Keratinocyte (primary cell): Measurements from ENCODE around the gene VAV2. TPM values are rescaled to one million over a fixed set of nuclear protein-coding genes. Genes with fewer than 3 reads are reported as not detected.

Source experiments
- DNase-seq: peaks from one replicate; pipeline ENCODE4 v3.0.0-alpha.2; 2011; ENCODE audit warnings: low read depth, missing footprints, low spot score
- FAIRE-seq: peaks from 2 replicates; lab custom pipeline; 2011; peaks lifted over from hg19 to GRCh38; lab: Jason Lieb, UNC
- H2AFZ ChIP-seq: 2 replicates; pipeline ENCODE4 v1.6.0; 2012; ENCODE audit warnings: low read length, control low read depth, inconsistent platforms; ENCODE audit not compliant: control insufficient read depth
- H3K27ac ChIP-seq: 2 replicates; pipeline ENCODE4 v1.5.1; 2011; ENCODE audit warnings: low read length; ENCODE audit not compliant: control insufficient read depth, insufficient read depth
- H3K27me3 ChIP-seq: 3 replicates; pipeline ENCODE4 v1.6.0; 2011; ENCODE audit warnings: low read length; ENCODE audit not compliant: control insufficient read depth, insufficient read depth; ENCODE audit errors: extremely low read depth
- H3K36me3 ChIP-seq, 2 experiments: 2 replicates in 1 of 2; 3 replicates in 1 of 2; pipeline ENCODE4 v1.5.1; 2011; ENCODE audit warnings: low read length in 2 of 2, mild to moderate bottlenecking in 1 of 2; ENCODE audit not compliant: control insufficient read depth in 2 of 2, insufficient read depth in 2 of 2; ENCODE audit errors: extremely low read depth in 1 of 2
- H3K4me1 ChIP-seq: 3 replicates; pipeline ENCODE4 v1.5.1; 2011; ENCODE audit warnings: low read length; ENCODE audit not compliant: control insufficient read depth, insufficient read depth; ENCODE audit errors: extremely low read depth
- H3K4me2 ChIP-seq: 3 replicates; pipeline ENCODE4 v1.6.0; 2011; ENCODE audit warnings: low read depth, low read length; ENCODE audit not compliant: control insufficient read depth, insufficient read depth; ENCODE audit errors: extremely low read depth
- H3K4me3 ChIP-seq, 3 experiments: fragments of 200-600 bp in 1 of 3; sonication (generic) in 1 of 3; 2 replicates in 2 of 3; 3 replicates in 1 of 3; pipeline ENCODE4 v1.5.1; 2011 to 2016; ENCODE audit warnings: low read length in 3 of 3, mild to moderate bottlenecking in 3 of 3, control low read depth in 2 of 3, inconsistent platforms in 1 of 3, low read depth in 1 of 3, mixed read lengths in 1 of 3, mixed run types in 1 of 3, moderate library complexity in 1 of 3; ENCODE audit not compliant: control insufficient read depth in 2 of 3, insufficient read depth in 2 of 3; ENCODE audit errors: extremely low read depth in 1 of 3
- H3K79me2 ChIP-seq: 2 replicates; pipeline ENCODE4 v1.6.0; 2012; ENCODE audit warnings: low read length; ENCODE audit not compliant: control insufficient read depth, insufficient read depth
- H3K9ac ChIP-seq: 3 replicates; pipeline ENCODE4 v1.6.0; 2011; ENCODE audit warnings: low read length; ENCODE audit not compliant: control insufficient read depth, insufficient read depth; ENCODE audit errors: extremely low read depth
- H3K9me1 ChIP-seq: 3 replicates; pipeline ENCODE4 v1.6.0; 2011; ENCODE audit warnings: low read length; ENCODE audit not compliant: control insufficient read depth, insufficient read depth; ENCODE audit errors: extremely low read depth
- H3K9me3 ChIP-seq: 2 replicates; pipeline ENCODE4 v1.5.1; 2012; ENCODE audit warnings: low read depth, low read length; ENCODE audit not compliant: control insufficient read depth
- H4K20me1 ChIP-seq: 3 replicates; pipeline ENCODE4 v1.6.0; 2011; ENCODE audit warnings: low read length; ENCODE audit not compliant: control insufficient read depth, insufficient read depth; ENCODE audit errors: extremely low read depth
- EZH2 ChIP-seq: IDR thresholded peaks from one replicate; pipeline ENCODE4 v1.6.1; 2012; ENCODE audit warnings: inconsistent platforms, mild to moderate bottlenecking, low read length, moderate library complexity
- dilution Hi-C: fragments of 300-500 bp; cut with MboI; formaldehyde crosslinking; loops from one replicate; pipeline ENCODE4 v1.7.0; 2020; ENCODE audit warnings: low sequenced_read_pairs; ENCODE audit not compliant: extremely low pct_ligation_motif_present
- polyA plus RNA-seq, 5 experiments: library from polyadenylated mRNA; depleted of rRNA in 3 of 5; stranded (reverse) in 3 of 5; stranded (forward) in 1 of 5; unstranded in 1 of 5; fragments of >200 nt; gene quantifications; 1 replicate in 1 of 5; 2 replicates in 3 of 5; 3 replicates in 1 of 5; pipeline versions ENCODE4 v1.2.1 to v1.2.3, GENCODE V29; 2011 to 2012; ENCODE audit warnings: missing spikeins in 2 of 5, low read depth in 1 of 5, low replicate concordance in 1 of 5
- TF ChIP-seq, protein P1 (sequence below), 3 experiments: IDR thresholded peaks in 1 of 3; conservative IDR thresholded peaks in 1 of 3; optimal IDR thresholded peaks in 1 of 3; 2 replicates in 2 of 3; 3 replicates in 1 of 3; pipeline versions ENCODE3 to v1.5.1; 2011; ENCODE audit warnings: low read length in 3 of 3, mild to moderate bottlenecking in 3 of 3, moderate library complexity in 2 of 3, control low read depth in 1 of 3, inconsistent platforms in 1 of 3; ENCODE audit not compliant: insufficient read depth in 2 of 3; ENCODE audit errors: extremely low read depth in 1 of 3

The VAV2 gene
- polyA plus RNA-seq, 1 donor (not counting 4 experiments of a cell fraction or from before 2014, with no cell fraction given): 16.4 TPM

DNA sequence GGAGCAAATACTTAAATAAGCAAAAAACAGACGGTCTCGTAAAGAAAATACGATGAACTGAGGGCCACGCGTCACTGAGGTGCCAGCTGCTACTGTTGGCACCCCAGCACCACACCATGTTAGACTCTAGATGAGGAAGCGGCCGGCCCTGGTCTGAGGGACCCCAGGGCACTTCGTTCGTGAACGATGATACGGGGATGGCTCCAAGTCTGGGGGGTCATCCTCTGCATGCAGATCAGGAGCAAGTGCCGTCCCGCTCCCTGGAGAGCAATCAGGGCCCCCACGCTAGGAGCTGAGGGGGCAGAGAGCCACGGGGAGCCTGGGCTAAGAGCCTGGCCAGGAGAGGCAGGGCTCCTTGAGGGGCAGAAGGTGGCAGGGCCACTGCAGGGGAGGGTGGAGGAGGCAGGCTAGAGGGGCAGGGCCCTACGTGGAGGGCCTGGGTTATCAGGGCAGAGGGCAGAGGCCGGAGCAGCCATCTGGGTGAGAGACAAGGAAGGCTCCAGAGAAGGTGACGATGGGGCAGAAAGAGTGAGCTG is 278.1 kb downstream of the VAV2 start:
- Histone ChIP-seq H3K9ac (no peak overlapping the region), H3K4me3 (no peak overlapping the region), H3K27me3 (peaks cover 15% of the 10 kb centered on the region), H3K27ac (no peak overlapping the region), H2AFZ (no peak overlapping the region), H3K4me1 (no peaks in the 10 kb centered on the region), H3K4me2 (no peak overlapping the region), H3K79me2 (no peaks in the 10 kb centered on the region), H3K36me3 (no peaks in the 10 kb centered on the region), H4K20me1 (no peaks in the 10 kb centered on the region), H3K9me1 (no peaks in the 10 kb centered on the region), H3K9me3 (no peaks in the 10 kb centered on the region)
- no peak for DNase-seq
- FAIRE-seq: no peak
- dilution Hi-C loops: no loop called here
- no peak for TF ChIP-seq EZH2
- TF ChIP-seq, protein P1, sequence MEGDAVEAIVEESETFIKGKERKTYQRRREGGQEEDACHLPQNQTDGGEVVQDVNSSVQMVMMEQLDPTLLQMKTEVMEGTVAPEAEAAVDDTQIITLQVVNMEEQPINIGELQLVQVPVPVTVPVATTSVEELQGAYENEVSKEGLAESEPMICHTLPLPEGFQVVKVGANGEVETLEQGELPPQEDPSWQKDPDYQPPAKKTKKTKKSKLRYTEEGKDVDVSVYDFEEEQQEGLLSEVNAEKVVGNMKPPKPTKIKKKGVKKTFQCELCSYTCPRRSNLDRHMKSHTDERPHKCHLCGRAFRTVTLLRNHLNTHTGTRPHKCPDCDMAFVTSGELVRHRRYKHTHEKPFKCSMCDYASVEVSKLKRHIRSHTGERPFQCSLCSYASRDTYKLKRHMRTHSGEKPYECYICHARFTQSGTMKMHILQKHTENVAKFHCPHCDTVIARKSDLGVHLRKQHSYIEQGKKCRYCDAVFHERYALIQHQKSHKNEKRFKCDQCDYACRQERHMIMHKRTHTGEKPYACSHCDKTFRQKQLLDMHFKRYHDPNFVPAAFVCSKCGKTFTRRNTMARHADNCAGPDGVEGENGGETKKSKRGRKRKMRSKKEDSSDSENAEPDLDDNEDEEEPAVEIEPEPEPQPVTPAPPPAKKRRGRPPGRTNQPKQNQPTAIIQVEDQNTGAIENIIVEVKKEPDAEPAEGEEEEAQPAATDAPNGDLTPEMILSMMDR (optimal IDR thresholded peaks at IDR 0.05 in 1 of 3, IDR thresholded peaks at IDR 0.05 in 1 of 3, conservative IDR thresholded peaks at IDR 0.05 in 1 of 3; ENCODE audit: extremely low read depth in 1 of 3, insufficient read depth in 2 of 3, low read length in 3 of 3): no peak

DNA sequence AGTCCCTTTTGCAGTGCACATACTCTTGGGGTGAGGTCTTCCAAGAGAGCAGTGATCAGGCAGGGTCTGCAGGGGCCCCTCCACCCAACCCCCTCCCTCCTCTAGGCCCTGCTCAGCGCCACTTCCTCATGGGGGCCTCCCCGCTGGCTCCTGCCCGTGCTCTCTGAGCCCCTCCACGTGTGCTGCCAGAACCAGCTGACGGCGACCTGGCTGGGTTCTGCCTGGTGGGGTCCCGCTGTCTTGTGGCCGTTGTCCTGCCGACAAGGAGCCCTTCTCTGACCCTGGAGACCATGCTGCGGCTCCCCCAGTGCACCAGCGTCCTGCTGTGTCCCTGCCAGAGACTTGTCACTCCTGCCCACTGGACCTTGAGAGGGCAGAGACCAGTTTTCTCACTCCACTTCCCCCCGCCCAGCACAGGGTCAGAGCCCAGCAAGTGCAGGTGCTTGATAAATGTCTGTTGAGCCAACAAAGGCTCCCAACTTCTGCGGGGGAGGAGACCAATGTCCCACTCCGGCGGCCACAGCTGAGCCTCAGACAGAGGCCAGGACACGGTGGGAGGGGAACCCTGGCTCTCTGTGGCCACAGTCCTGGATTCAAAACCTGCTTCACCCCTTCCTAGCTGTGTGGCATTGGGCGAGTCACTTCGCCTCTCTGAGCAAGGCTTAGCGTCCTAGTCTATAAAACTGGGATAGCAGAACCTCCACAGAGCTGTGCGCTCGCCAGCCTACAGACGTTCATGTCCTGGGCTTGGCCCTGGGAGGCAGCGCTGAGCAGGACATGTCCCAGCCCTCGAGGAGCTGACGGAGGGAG is 278.8 kb downstream of the VAV2 start:
- H3K9ac ChIP-seq: no peak overlapping the region
- no peak overlapping the region for H3K27ac ChIP-seq
- peaks cover 8% of the 10 kb centered on the region for H3K27me3 ChIP-seq
- DNase-seq (no peak), FAIRE-seq (no peak)
- no peak overlapping the region for H3K4me3 ChIP-seq
- no peak overlapping the region for H2AFZ ChIP-seq
- no peaks in the 10 kb centered on the region for H3K9me1 ChIP-seq
- H3K4me1 ChIP-seq: no peaks in the 10 kb centered on the region
- no peak for TF ChIP-seq EZH2
- TF ChIP-seq, protein P1 (optimal IDR thresholded peaks at IDR 0.05 in 1 of 3, IDR thresholded peaks at IDR 0.05 in 1 of 3, conservative IDR thresholded peaks at IDR 0.05 in 1 of 3; ENCODE audit: extremely low read depth in 1 of 3, insufficient read depth in 2 of 3, low read length in 3 of 3): no peak
- no peaks in the 10 kb centered on the region for H3K36me3 ChIP-seq
- H3K79me2 ChIP-seq: no peaks in the 10 kb centered on the region
- dilution Hi-C loops: no loop called here
- H3K9me3 ChIP-seq: no peaks in the 10 kb centered on the region
- no peak overlapping the region for H3K4me2 ChIP-seq
- no peaks in the 10 kb centered on the region for H4K20me1 ChIP-seq
